ENCODE data around the gene C22orf23. TPM values are rescaled to one million over a fixed set of nuclear protein-coding genes. Genes with fewer than 3 reads are reported as not detected.

The C22orf23 gene
- total RNA-seq, 1 donor from 2014 or later: 0.70 TPM

GRCh38 chr22:37927637-37927936, 25.8 kb downstream of the C22orf23 start:
- Mint-ChIP-seq H3K27me3 (no peaks in the 10 kb centered on the region), H3K4me3 (no peak overlapping the region), H3K36me3 (peaks cover 7% of the 10 kb centered on the region), H3K9me3 (no peaks in the 10 kb centered on the region), H3K4me1 (ENCODE audit: unreplicated experiment) (peaks cover 4% of the 10 kb centered on the region), H3K27ac (no peak overlapping the region)
- TF ChIP-seq CTCF (conservative IDR thresholded peaks at IDR 0.05): no peak
- no peak for DNase-seq (ENCODE audit: extremely low spot score, unreplicated experiment)

- Mint-ChIP-seq H3K27me3 (no peaks in the 10 kb centered on the region), H3K4me1 (ENCODE audit: unreplicated experiment) (peaks cover 3% of the 10 kb centered on the region), H3K27ac (no peak overlapping the region), H3K9me3 (no peaks in the 10 kb centered on the region), H3K4me3 (no peak overlapping the region), H3K36me3 (peaks cover 7% of the 10 kb centered on the region)
- no peak for DNase-seq (ENCODE audit: extremely low spot score, unreplicated experiment)
- TF ChIP-seq CTCF (conservative IDR thresholded peaks at IDR 0.05): no peak
Measured at GRCh38 chr22:37926771-37927636, 26.4 kb downstream of the C22orf23 start.

GRCh38 chr22:37926358-37926757, 27.0 kb downstream of the C22orf23 start:
- H3K9me3 Mint-ChIP-seq: no peaks in the 10 kb centered on the region
- no peak for DNase-seq (ENCODE audit: extremely low spot score, unreplicated experiment)
- H3K27ac Mint-ChIP-seq: no peak overlapping the region
- H3K4me1 Mint-ChIP-seq (ENCODE audit: unreplicated experiment): no peaks in the 10 kb centered on the region
- TF ChIP-seq CTCF (conservative IDR thresholded peaks at IDR 0.05): no peak
- H3K4me3 Mint-ChIP-seq: no peak overlapping the region
- no peaks in the 10 kb centered on the region for H3K27me3 Mint-ChIP-seq
- H3K36me3 Mint-ChIP-seq: peaks cover 11% of the 10 kb centered on the region

GRCh38 chr22:37925767-37926166, 27.6 kb downstream of the C22orf23 start:
- DNase-seq (ENCODE audit: extremely low spot score, unreplicated experiment): no peak
- Mint-ChIP-seq H3K9me3 (no peaks in the 10 kb centered on the region), H3K4me3 (no peak overlapping the region), H3K36me3 (peaks cover 11% of the 10 kb centered on the region), H3K4me1 (ENCODE audit: unreplicated experiment) (no peaks in the 10 kb centered on the region), H3K27me3 (no peaks in the 10 kb centered on the region), H3K27ac (no peak overlapping the region)
- TF ChIP-seq CTCF (conservative IDR thresholded peaks at IDR 0.05): no peak

GRCh38 chr22:37925330-37925729, 28.1 kb downstream of the C22orf23 start:
- Mint-ChIP-seq H3K36me3 (peaks cover 11% of the 10 kb centered on the region), H3K27me3 (no peaks in the 10 kb centered on the region), H3K4me1 (ENCODE audit: unreplicated experiment) (no peaks in the 10 kb centered on the region), H3K4me3 (no peak overlapping the region), H3K27ac (no peak overlapping the region), H3K9me3 (no peaks in the 10 kb centered on the region)
- no peak for TF ChIP-seq CTCF (conservative IDR thresholded peaks at IDR 0.05)
- DNase-seq (ENCODE audit: extremely low spot score, unreplicated experiment): no peak
